Bone marrow (tissue), 2 donors: Measurements from ENCODE around the gene NDUFA3.

ENCODE experiments used
- DNase-seq, 2 donors: peaks; one replicate each; lab custom pipeline; 2025; lab: John Stamatoyannopoulos, UW

NDUFA3 gene

DNA sequence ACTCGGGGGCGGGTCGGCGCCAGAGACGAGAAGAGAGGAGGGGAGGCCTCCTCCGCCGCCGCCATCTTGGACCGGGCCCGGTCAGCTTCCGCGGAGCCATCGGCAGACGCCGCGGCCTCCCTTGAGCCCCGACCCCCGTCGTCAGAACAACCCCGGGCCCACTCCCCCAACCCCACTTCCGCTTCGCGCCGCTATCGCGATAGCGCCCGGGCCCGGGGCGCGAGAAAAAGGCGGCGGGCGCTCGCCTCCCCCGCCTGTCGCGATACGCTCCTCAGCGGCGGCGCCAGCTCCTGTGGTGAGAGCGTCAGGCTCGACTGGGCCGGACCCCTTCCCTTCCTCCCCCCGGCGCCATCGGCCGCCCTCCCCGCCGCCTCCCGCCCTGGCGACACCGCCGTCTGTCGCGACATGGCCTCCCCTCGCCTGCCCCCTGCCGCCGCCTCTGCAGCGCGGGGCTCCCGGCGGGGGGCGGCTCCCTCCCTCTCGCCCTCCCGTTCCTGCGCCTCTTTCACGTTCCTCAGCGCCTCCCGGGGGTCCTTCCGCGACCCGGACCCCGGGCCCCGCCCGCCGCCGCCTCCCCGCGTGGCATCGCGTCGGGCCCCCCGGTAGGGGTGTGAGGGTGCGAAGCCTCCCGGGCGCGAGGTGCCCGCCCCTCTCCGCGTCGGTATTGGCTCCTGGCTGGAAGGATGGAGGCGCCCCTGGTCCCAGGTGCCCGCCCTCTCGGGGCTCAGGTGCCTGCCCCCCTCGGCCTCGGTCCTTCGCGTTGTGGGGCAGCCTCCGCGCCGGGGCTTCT is 35.2 kb downstream of the NDUFA3 start, which contains the start of gene CNOT3:
Gene CNOT3 (plus strand): TSS at position 64 of the 790 bp plus-strand sequence. CDS start 5,217 bp downstream, outside the sequence.
- no peak for DNase-seq

DNA sequence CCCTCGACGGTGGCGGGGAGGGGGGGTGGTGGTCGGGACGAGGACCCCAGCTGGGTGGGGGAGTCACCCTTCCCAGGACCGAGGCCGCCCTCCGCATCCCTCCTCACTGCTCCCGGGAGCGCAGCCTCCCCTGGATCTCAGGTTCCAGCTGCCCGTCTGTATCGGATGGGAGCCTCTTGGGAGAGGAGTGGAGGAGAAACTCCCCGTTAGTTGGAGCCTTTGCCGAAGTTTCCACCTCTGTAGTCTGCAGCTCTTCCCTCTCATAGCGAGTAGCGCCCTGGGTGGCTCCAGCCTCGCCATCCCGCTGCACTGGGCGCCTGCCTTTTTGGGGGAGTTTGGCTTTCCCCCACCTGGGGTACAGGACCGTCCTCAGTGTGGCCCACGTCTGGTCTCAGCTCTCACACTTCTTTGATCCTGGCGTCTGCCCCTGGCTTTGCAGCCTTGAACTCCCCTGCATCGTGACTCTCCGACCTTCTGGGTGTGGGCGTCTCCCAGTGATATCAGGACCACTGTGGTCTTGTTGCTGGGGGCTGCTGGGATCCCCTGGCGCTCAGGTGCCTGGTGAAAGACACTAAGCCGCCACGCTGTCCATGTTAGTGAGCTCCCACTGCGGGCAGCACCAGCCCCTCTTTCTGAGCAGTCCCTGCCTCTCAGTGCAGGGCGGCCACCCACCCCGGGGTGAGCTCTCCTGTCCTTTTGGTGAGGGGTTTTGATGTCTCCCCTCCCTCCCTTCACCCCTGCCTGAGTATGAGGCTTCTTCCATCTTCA is 36.0 kb downstream of the NDUFA3 start:
- DNase-seq, result no peak

DNA sequence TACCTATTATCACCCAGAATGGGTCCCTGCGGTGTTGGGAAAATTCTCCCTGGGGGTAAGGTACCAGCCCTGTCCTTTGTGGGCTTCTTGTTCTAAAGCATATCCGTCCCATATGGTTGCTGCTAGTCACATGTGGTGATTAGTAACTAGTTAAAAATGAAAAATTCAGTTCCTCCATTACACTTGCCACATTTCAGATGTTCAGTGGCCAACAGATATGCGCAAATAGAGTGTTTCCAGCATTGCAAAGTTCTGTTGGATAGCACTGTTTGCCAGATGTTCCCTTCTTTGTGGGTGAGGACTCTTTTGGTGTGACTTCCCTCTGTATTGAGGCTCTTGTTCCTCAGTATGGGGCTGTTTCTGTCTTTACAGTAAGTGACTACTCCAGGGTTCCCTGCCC is 38.7 kb downstream of the NDUFA3 start:
- no peak for DNase-seq

DNA sequence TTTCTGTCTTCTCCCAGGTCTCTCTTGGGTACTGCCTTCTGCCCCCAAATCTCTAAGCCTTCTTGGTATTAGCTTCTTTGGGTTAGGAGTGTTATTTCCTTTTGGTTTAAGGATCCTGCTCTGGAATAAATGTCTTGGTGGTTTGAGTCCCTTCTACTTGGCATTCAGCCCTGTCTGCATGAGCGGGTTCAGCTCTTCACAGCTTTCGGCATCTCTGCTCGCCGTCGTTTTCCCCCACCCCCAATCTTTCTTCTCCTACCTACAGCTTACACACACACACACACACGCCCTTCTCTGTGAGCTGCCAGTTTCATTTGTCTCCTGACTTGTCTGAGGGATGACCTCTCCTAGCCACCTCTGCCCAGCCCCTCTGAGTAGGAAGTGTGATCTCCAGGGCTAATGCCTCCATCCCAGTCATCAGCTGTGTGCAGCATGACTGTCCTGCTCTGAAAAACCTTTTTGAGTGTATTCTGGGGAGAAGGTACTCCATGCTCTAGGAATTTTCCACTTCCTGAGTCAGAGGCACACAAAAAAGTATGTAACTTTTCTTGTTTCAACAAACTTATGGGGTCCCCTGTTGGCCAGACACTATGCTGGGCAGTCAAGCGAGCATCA is 39.6 kb downstream of the NDUFA3 start:
- no peak for DNase-seq

DNA sequence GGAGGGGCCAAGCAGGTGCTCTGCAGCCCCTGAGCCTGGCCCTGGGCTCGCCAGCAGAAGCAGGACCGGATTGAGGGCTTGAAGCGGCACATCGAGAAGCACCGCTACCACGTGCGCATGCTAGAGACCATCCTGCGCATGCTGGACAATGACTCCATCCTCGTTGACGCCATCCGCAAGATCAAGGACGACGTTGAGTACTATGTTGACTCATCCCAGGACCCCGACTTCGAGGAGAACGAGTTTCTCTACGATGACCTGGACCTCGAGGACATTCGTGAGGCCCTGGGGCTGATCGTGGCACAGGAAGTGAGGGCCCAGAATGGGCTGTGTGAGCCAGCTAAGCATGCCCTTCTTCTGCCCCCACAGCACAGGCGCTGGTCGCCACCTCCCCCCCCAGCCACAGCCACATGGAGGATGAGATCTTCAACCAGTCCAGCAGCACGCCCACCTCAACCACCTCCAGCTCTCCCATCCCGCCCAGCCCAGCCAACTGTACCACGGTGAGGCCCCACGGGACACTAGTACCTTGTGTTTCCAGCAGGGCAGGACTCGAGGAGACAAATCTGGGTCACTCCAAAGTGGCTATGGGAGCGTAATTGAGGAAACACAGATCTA is 43.0 kb downstream of the NDUFA3 start:
- DNase-seq, result no peak

DNA sequence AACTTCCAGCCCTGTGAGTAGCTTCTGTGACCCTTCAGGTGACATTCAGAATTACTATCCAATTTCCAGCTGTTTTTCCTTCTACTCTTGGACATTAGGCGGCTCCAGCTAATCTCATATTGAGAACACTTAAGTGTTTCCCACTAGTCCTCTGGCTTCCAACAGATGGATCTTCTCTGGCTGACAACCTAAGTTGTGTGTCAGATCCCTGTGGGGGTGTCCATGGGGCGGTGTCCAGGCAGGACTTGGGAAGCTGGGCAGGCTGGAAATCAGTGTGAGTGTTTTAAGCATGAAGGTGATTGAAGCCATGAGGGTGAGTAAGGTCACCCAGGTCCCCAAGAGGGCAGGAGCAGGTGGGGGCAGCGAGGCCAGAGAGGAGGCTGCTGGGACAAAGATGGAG is 45.0 kb downstream of the NDUFA3 start:
- DNase-seq, result no peak

DNA sequence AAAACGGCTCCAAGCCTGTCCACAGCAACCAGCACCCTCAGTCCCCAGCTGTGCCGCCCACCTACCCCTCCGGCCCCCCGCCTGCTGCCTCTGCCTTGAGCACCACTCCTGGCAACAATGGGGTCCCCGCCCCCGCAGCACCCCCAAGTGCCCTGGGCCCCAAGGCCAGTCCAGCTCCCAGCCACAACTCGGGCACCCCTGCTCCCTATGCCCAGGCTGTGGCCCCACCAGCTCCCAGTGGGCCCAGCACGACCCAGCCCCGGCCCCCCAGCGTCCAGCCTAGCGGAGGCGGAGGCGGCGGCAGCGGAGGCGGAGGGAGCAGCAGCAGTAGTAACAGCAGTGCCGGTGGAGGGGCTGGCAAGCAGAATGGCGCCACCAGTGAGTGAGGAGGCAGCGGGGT is 45.5 kb downstream of the NDUFA3 start:
- DNase-seq, result no peak

DNA sequence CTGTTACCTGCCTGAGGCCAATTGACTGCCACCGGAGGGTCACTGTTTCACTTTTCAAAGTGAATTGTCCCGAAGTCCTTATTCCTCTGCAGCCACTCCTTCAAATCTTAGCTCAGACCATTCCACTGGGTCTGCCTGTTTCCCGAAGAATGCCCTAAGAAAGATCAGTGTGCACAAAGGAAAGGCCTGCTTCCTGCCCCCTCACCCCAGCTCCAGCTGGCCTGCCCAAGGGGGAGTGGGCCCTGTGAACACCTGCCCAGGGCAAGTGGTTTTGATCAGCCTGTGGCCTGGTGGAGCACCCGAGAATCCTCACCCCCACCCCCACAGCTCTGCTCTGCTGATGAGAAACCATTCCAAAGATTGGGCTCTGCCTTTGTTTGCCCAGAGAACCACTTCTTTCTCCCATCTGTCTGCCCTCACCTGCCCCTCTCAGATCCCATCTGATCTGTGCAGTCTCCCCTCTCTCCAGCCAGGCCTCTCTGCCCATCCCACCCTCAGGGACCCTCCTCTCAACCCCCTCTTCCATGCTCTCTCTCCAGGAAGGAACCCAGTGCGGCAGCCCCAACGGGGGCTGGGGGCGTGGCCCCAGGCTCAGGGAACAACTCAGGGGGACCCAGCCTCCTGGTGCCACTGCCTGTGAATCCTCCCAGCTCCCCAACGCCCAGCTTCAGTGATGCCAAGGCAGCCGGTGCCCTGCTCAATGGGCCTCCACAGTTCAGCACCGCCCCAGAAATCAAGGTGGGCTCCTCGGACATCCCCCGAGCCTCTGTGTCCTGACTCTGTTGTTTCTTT is 46.6 kb downstream of the NDUFA3 start:
- no peak for DNase-seq

DNA sequence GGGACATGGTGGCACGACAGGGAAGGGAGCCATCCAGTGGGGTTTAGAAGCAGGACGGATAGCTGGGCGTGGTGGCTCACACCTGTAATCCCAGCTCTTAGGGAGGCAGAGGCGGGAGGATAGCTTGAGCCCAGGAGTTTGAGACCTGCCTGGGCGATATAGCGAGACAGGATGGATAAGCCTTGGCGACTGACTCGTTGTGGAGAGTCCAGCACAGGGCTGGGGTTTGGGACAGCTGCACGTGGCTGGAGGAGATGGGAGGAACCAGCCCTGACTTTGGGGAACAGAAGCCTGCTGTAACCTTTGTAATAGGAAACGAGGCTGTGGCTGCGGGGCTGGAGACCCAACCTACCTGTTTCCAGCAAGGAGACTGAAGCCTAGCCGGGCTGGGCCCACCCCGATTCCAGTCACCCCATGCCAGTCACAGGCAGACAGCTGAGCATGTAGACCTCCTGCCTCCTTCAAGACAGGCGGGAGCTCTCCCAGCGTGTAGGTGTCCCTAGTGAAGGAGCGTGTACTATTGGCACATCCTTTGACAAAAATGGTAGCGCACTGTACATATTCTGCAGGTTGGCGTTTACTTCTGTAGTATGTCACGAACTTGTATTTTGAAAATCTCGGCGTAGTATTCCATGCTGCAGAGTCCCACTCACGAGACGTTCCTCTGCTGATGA is 48.8 kb downstream of the NDUFA3 start:
- no peak for DNase-seq

DNA sequence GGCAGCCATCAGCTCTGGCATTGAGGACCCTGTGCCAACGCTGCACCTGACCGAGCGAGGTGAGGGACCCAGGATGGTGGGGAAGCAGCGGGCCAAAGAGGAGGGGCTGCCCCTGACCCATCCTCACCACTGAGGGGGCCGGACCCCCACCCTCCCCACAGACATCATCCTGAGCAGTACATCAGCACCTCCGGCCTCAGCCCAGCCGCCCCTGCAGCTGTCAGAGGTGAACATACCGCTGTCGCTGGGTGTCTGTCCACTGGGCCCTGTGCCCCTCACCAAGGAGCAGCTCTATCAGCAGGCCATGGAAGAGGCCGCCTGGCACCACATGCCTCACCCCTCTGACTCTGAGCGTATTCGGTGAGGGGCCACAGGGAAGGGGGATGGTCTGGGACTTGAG is 49.6 kb downstream of the NDUFA3 start:
- DNase-seq, result no peak

DNA sequence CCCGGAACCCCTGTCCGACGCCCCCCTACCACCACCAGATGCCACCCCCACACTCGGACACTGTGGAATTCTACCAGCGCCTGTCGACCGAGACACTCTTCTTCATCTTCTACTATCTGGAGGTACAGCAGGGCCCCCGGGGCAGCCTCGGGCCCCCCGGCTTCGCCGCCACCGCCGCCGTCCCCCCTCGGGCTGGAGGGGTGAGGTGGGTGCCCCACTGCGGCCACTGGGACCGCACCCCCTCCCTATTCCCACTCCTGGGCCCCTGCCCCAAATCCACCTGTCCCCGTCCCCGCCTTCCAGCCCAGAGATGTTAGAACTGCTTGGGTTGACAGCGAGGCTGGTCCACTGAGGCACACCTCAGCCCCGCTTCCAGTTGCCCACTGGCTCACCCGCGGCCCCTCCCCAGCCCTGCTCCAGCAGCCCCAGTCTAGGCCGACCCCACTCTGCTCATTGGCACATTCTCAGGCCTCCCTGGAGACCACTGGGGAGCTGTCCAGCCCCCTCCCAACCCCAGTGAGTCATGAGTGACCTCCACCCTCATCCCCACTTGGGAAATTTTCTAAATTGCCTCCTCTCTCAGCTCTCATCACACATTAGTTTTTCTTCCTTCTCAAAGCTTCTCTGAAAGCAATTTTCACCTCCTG is 50.3 kb downstream of the NDUFA3 start:
- DNase-seq, result no peak

DNA sequence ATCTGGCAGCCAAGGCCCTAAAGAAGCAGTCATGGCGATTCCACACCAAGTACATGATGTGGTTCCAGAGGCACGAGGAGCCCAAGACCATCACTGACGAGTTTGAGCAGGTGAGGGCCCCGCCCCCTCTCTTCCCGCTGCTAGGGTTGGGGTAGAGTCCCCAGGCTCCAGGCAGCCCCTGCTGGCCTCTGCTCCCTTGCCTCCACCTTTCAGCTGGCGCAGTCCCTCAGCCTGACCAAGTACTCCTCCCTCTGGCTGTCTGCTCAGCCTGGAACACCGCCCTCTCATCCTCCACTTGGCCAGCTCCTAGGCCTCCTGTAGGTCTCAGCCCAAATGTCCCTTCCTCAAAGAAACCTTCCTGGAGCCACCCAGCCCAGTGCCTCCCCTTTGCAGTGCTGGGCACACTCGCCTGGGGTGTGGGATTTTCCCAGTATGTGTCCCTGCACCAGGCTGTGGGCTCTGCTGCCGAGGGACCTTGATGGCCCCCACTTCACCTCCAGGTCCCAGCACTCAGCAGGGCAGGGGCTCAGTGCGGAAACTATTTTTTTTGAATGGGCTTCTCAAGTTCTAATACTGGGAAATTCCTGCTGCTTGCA is 51.2 kb downstream of the NDUFA3 start:
- DNase-seq, result no peak

DNA sequence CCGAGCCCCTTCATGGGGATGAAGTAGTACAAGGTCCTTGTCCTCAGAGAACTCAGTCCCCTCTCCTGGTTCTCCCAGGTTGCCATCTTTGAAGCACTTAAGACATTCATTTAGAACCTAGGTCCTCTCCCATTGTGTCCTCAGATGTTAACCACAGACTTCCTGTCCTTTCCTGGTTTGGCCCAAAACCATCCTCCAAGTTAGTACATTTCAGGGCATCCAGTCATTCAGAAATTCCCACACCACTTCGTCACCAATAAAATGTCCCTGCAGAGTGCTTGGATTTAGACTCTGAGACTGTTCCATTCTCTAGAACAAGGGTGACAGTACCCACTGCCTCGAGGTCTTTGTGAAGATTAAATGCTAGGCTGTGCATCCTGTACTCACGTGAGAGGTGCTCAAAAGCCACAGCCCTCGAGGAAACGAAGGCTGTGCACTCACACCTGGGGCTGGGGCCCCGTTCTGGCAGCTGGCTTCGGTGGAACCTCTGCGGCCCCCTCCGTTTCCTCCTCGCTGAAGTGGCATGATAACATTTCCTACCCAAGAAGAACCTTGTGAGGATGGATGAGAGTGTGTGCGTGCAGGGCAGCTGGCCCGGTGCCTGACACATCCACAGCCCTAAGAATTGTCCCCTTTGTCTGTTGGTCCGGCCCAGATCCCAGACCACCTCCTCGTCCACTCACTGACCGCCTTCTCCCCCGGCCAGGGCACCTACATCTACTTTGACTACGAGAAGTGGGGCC is 52.1 kb downstream of the NDUFA3 start:
- no peak for DNase-seq

DNA sequence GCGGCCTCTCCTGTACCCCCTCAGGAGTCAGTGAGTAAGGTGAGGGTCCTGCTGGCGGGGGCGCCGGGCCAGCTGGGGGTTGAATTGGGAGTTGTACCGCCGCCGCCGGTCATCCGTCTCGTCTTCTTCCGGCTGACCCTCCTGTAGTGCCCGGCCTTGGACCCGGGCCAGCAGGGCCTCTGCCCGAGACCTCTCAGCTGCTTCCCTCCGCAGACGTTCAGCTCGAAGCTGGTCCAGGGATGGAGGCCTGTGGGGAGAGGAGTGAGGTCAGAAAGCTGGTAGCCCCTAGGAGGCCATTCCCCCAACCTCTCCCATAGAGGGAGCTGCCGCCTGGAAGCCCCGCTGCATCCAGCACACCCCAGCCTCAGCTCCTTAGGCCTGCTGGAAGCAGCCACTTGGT is 53.0 kb downstream of the NDUFA3 start:
- no peak for DNase-seq

DNA sequence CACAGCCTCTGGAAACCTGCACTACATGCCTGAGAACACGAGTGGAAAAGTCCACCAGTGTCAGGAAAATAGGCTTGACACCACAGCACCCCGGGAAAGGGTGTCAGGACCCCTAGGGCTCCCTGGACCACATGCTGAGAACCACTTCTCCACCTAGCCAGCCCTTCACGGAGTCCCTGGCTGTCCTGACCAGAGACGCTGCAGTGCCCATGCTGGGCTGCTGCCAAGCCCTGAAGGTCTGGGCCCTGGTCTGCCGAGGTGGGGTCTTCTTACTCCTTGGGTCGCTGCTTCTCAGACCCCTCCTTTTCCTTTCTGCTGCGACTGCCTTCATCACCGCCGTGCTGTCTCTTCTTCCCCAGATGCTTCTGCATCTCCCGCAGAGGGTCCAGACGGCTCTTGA is 53.8 kb downstream of the NDUFA3 start:
- no peak for DNase-seq

DNA sequence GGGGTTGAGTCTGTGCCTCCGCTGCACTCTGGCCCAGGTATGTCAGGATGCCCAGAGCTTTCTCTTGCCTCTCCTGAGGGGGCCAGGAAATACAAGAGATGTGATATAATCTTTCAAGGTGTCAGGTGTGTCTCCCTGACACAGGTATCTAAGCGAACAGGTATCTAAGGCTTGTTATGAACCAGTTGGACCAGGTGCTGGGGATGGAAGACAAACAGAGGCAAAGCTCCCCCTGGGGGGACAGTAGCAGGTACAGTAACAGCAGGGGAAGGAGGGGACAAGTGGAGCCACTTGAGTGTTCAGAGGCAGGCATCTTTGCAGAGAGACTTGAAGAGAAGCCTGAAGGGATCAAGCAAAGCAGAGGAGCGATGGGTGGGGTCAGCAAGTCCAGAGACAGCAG is 54.3 kb downstream of the NDUFA3 start:
- no peak for DNase-seq
